Panc1 (cell line): ENCODE data around the gene CAD. TPM values are rescaled to one million over a fixed set of nuclear protein-coding genes. Genes with fewer than 3 reads are reported as not detected.

ENCODE experiments used
- ATAC-seq: fragments of 200-7000 bp; cut with Tn5 transposase; 2 replicates; pipeline ENCODE4 v1.9.1; 2020; ENCODE audit warnings: mild to moderate bottlenecking, moderate library complexity
- BruUV-seq: library from RNA; stranded (reverse); fragments of 400-500 nt; replicated peaks from 2 replicates; lab custom pipeline; 2021; lab: Mats Ljungman, UMichigan
- CTCF ChIA-PET: fragments of 300-600 bp; sonication (Branson Sonifier 250); formaldehyde crosslinking; loops from one replicate; lab custom pipeline; 2022; ENCODE audit warnings: antibody characterized with exemption; lab: Charles Lee
- POLR2A ChIA-PET: fragments of 300-600 bp; sonication (Branson Sonifier 250); formaldehyde crosslinking; loops from one replicate; lab custom pipeline; 2022; ENCODE audit warnings: antibody characterized with exemption; lab: Charles Lee
- DNase-seq: peaks from one replicate; pipeline ENCODE4 v3.0.0-alpha.2; 2010; ENCODE audit warnings: low read depth, low spot score
- H3K27ac ChIP-seq: 2 replicates; pipeline ENCODE4 v1.5.1; 2011; ENCODE audit warnings: mild to moderate bottlenecking, low read length, inconsistent platforms
- H3K27me3 ChIP-seq: fragments of 200-500 bp; sonication (Bioruptor generic); 2 replicates; pipeline ENCODE4 v1.6.0; 2014; ENCODE audit warnings: low read length, inconsistent platforms; ENCODE audit not compliant: control insufficient read depth, insufficient read depth
- H3K36me3 ChIP-seq: fragments of 200-500 bp; sonication (Bioruptor generic); 2 replicates; pipeline ENCODE4 v1.5.1; 2014; ENCODE audit warnings: inconsistent platforms, mild to moderate bottlenecking, low read length, moderate library complexity; ENCODE audit not compliant: control insufficient read depth, insufficient read depth
- H3K4me1 ChIP-seq: 2 replicates; pipeline ENCODE4 v1.5.1; 2011; ENCODE audit warnings: inconsistent platforms, mild to moderate bottlenecking, low read length, moderate library complexity; ENCODE audit not compliant: control insufficient read depth, insufficient read depth
- H3K4me3 ChIP-seq, 2 experiments: 2 replicates each; pipeline ENCODE4 v1.5.1; 2011 to 2012; ENCODE audit warnings: low read depth in 2 of 2, low read length in 2 of 2, mild to moderate bottlenecking in 2 of 2, inconsistent platforms in 1 of 2, moderate library complexity in 1 of 2
- H3K9me3 ChIP-seq: fragments of 200-500 bp; sonication (Bioruptor generic); 2 replicates; pipeline ENCODE4 v1.5.1; 2014; ENCODE audit warnings: low read depth, mild to moderate bottlenecking, inconsistent platforms, low read length, moderate library complexity; ENCODE audit not compliant: control insufficient read depth, insufficient read depth
- CTCF ChIP-seq: fragments of 450-650 bp; IDR thresholded peaks from 2 replicates; pipeline ENCODE4 v1.5.1; 2017; ENCODE audit warnings: mild to moderate bottlenecking
- POLR2AphosphoS5 ChIP-seq: IDR thresholded peaks from 2 replicates; pipeline ENCODE4 v1.6.1; 2012; ENCODE audit warnings: mild to moderate bottlenecking, low read depth, low read length, moderate library complexity
- REST ChIP-seq, 2 experiments: IDR thresholded peaks; 2 replicates each; pipeline ENCODE4 v1.6.1; 2011 to 2012; ENCODE audit warnings: low read depth in 2 of 2, control low read depth in 1 of 2, low read length in 1 of 2, mild to moderate bottlenecking in 1 of 2, moderate library complexity in 1 of 2; ENCODE audit not compliant: insufficient read depth in 1 of 2
- SIN3A ChIP-seq: IDR thresholded peaks from 2 replicates; pipeline ENCODE4 v1.6.1; 2012; ENCODE audit warnings: low read depth, mild to moderate bottlenecking, low read length, moderate library complexity, borderline replicate concordance; ENCODE audit not compliant: insufficient read depth
- TCF7L2 ChIP-seq: IDR thresholded peaks from 2 replicates; pipeline ENCODE4 v1.6.1; 2011; ENCODE audit warnings: mild to moderate bottlenecking, low read depth, low read length, inconsistent platforms
- in situ Hi-C: cut with HindIII; loops from 2 replicates; pipeline ENCODE4 v1.10.0; 2016; ENCODE audit warnings: low sequenced_read_pairs, low pct_unique_long_range_greater_than_20kb
- intact Hi-C: fragments of 100-400 bp; cut with micrococcal nuclease; formaldehyde crosslinking; loops from one replicate; pipeline ENCODE4 v1.10.0; 2022; ENCODE audit not compliant: unreplicated experiment
- total RNA-seq: library from RNA; stranded (reverse); gene quantifications from one replicate; pipeline ENCODE4 v1.2.1, GENCODE V29; 2021; ENCODE audit not compliant: unreplicated experiment

CAD gene
- total RNA-seq, 1 experiment from 2014 or later: 76.7 TPM

- ChIA-PET POLR2A (no interaction called here), CTCF (no interaction called here)
- Histone ChIP-seq H3K4me1 (peaks cover 6% of the 10 kb centered on the region), H3K36me3 (no peaks in the 10 kb centered on the region), H3K4me3 (no peak overlapping the region), H3K9me3 (no peaks in the 10 kb centered on the region), H3K27ac (no peak overlapping the region), H3K27me3 (no peaks in the 10 kb centered on the region)
- in situ Hi-C loops (no loop called here), intact Hi-C loops (no loop called here)
- ATAC-seq (no peak), DNase-seq (no peak)
- BruUV-seq: no TSS peak
- TF ChIP-seq SIN3A (no peak), REST (IDR thresholded peaks at IDR 0.05; ENCODE audit: insufficient read depth in 1 of 2, low read depth in 2 of 2, low read length in 1 of 2) (no peak), CTCF (no peak), POLR2AphosphoS5 (no peak), TCF7L2 (no peak)
Observed at GRCh38 chr2:27290549-27290948, 73.4 kb downstream of the CAD start.

GRCh38 chr2:27291865-27292264, 74.7 kb downstream of the CAD start:
- POLR2A ChIA-PET: interaction anchor here (0.6 kb wide), 2 partner anchors 274 to 434 kb away, joined by 3 to 8 read pairs; no protein-coding TSS in a partner anchor

More at GRCh38 chr2:27291865-27292264, 74.7 kb downstream of the CAD start:
- DNase-seq (no peak), ATAC-seq (peak; percentile 79)
- no peaks in the 10 kb centered on the region for H3K36me3 ChIP-seq
- no peaks in the 10 kb centered on the region for H3K9me3 ChIP-seq
- H3K27me3 ChIP-seq: no peaks in the 10 kb centered on the region
- no peak overlapping the region for H3K27ac ChIP-seq
- in situ Hi-C loops (no loop called here), intact Hi-C loops (no loop called here)
- CTCF ChIA-PET: interaction anchor here (1.8 kb wide), 1 partner anchor 11 kb away, joined by 4 read pairs; no protein-coding TSS in a partner anchor
- TF ChIP-seq CTCF (peak; percentile 50), POLR2AphosphoS5 (no peak), REST (IDR thresholded peaks at IDR 0.05; ENCODE audit: insufficient read depth in 1 of 2, low read depth in 2 of 2, low read length in 1 of 2) (no peak), TCF7L2 (no peak)
- no peak overlapping the region for H3K4me3 ChIP-seq
- BruUV-seq: no TSS peak
- H3K4me1 ChIP-seq: peaks cover 6% of the 10 kb centered on the region

Other genes starting within 250 kb of the CAD start
- gene MAPRE3, start 246.7 kb upstream of the CAD start, total RNA-seq: 11.6 TPM
- 77.8 TPM for gene TMEM214, start 184.4 kb upstream of the CAD start, total RNA-seq
- 55.6 TPM for gene AGBL5, start 165.7 kb upstream of the CAD start, total RNA-seq
- 219 TPM for gene OST4, start 145.7 kb upstream of the CAD start, total RNA-seq
- gene EMILIN1, start 138.8 kb upstream of the CAD start, total RNA-seq: 0.31 TPM
- gene KHK, start 130.6 kb upstream of the CAD start, total RNA-seq: 1.5 TPM
- 10.1 TPM for gene CGREF1, start 98.2 kb upstream of the CAD start, total RNA-seq
- 0.46 TPM for gene ABHD1, start 93.6 kb upstream of the CAD start, total RNA-seq
- 60.9 TPM for gene PREB, start 82.7 kb upstream of the CAD start, total RNA-seq
- gene PRR30, start 78.0 kb upstream of the CAD start, total RNA-seq: not detected
- gene TCF23, start 68.4 kb upstream of the CAD start, total RNA-seq: 0.03 TPM
- gene ATRAID, start 5.3 kb upstream of the CAD start, total RNA-seq: 111 TPM
- 74.5 TPM for gene SLC5A6, start 5.1 kb upstream of the CAD start, total RNA-seq
- 0.59 TPM for gene SLC30A3, start 45.7 kb downstream of the CAD start, total RNA-seq
- gene DNAJC5G, start 58.1 kb downstream of the CAD start, total RNA-seq: not detected
- 0.21 TPM for gene TRIM54, start 65.1 kb downstream of the CAD start, total RNA-seq
- 4.4 TPM for gene UCN, start 91.1 kb downstream of the CAD start, total RNA-seq
- gene MPV17, start 105.7 kb downstream of the CAD start, total RNA-seq: 89.5 TPM
- gene GTF3C2, start 139.4 kb downstream of the CAD start, total RNA-seq: 77.7 TPM
- gene EIF2B4, start 153.0 kb downstream of the CAD start, total RNA-seq: 57.2 TPM
- 116 TPM for gene SNX17, start 153.2 kb downstream of the CAD start, total RNA-seq
- 25.3 TPM for gene ZNF513, start 163.4 kb downstream of the CAD start, total RNA-seq
- gene PPM1G, start 192.2 kb downstream of the CAD start, total RNA-seq: 115 TPM
- gene NRBP1, start 211.3 kb downstream of the CAD start, total RNA-seq: 103 TPM
- 1.9 TPM for gene KRTCAP3, start 225.0 kb downstream of the CAD start, total RNA-seq